Measurements from ENCODE around the gene ERCC1.

The ERCC1 gene

DNA sequence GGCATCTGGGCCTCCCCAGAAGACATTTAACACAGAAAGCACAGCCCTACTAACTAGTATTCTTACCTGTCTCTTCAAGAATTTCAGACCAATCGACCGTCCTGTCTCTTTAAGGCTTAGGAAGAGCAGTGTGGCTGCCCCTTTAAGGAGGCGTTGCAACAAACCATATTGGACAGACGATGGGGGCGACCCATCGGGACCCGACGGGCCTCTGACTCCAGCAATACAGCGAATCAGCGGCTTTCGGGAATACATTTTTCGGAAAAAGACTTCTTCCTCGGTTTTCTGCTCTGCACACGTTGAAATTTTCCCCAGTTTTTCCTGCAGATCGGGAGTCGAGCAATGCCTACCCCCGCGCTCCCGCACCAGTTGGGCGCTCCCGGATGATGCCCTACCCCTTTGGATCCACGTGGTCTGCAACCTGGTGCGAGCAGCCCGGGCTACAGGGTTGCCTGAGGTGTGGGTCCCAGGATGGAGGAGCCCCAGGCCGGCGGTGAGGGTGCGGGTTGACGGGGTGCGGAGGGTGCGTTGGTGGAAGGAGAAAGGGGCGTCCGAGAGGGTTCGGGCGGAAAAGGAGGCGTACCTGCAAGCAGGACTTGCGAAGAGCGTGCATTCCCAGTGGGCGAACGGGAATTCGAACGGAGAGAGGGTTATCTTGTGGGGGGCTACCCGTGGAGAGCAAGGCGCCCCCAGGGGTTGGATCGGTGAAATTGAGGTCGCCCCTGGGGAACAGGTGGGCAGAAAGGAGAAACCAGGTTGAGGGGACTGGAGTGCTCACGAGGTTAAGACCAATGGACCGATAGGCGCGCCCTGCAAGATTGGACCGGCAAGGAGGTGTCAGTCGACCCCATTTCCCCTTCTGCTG lies 17.3 kb downstream of the ERCC1 start, which contains the start of gene POLR1G:
TSS of gene POLR1G (plus strand) at position 419 of the 865 bp plus-strand sequence. CDS start at position 472, 53 bp downstream.
- POLR2A ChIA-PET: interaction anchor here (0.6 kb wide), 1 partner anchor 41 kb away, joined by 4 read pairs; no protein-coding TSS in a partner anchor
- DNase-seq (ENCODE audit: extremely low spot score): peak; percentile 90
- TF ChIP-seq, protein P1, sequence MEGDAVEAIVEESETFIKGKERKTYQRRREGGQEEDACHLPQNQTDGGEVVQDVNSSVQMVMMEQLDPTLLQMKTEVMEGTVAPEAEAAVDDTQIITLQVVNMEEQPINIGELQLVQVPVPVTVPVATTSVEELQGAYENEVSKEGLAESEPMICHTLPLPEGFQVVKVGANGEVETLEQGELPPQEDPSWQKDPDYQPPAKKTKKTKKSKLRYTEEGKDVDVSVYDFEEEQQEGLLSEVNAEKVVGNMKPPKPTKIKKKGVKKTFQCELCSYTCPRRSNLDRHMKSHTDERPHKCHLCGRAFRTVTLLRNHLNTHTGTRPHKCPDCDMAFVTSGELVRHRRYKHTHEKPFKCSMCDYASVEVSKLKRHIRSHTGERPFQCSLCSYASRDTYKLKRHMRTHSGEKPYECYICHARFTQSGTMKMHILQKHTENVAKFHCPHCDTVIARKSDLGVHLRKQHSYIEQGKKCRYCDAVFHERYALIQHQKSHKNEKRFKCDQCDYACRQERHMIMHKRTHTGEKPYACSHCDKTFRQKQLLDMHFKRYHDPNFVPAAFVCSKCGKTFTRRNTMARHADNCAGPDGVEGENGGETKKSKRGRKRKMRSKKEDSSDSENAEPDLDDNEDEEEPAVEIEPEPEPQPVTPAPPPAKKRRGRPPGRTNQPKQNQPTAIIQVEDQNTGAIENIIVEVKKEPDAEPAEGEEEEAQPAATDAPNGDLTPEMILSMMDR (IDR thresholded peaks at IDR 0.05; ENCODE audit: control extremely low read depth, extremely low read depth, low read depth, missing control alignments): no peak
- CTCF ChIA-PET: interaction anchor here (0.6 to 1.7 kb wide), 5 partner anchors 22 to 79 kb away, joined by 3 to 8 read pairs (median 6); no protein-coding TSS in a partner anchor

DNA sequence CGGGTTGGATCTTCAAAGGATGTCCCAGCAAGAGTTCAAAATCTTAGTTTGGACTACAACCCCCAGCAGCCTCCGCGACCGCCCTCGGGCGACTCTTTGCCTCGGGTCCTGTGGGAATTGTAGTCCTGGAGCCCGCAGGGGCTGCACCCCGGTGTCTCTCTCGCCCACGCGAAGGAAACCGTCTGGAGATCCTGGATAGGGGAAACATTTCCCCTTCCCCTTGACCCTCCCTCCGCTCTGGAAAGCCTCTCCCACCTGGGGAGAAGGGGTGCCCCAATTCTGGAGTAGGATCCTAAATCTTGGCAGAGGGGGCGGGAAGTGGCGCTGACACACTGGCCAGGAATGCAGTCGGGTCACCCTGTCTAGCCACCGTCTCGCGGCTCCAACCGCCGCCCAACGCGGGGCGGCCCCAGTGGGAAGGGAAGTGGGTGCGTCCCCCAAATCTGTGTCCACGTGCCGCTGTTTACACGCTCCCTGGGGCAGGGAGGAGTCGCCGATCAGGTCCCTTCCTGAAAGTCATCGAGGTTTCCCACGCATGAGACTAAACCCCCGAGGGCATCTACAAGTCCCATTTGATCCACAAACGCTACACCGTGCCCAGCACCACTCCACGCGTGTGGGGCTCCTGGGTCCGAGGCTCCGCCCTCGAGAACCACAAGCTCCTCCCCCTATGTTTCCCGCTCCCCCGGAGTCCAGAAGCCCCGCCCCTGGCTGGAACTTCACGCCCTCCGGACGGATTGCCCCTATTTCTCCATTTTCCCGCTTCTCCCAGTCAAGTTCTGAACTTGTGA lies 18.1 kb downstream of the ERCC1 start:
- peak; percentile 88 for DNase-seq (ENCODE audit: extremely low spot score)
- ChIA-PET CTCF (interaction anchor here (0.6 to 2.4 kb wide), 6 partner anchors 34 to 80 kb away, joined by 3 to 16 read pairs (median 8); no protein-coding TSS in a partner anchor), POLR2A (interaction anchor here (0.6 kb wide), 1 partner anchor 42 kb away, joined by 4 read pairs; no protein-coding TSS in a partner anchor)
- TF ChIP-seq, protein P1 (IDR thresholded peaks at IDR 0.05; ENCODE audit: control extremely low read depth, extremely low read depth, low read depth, missing control alignments): no peak

DNA sequence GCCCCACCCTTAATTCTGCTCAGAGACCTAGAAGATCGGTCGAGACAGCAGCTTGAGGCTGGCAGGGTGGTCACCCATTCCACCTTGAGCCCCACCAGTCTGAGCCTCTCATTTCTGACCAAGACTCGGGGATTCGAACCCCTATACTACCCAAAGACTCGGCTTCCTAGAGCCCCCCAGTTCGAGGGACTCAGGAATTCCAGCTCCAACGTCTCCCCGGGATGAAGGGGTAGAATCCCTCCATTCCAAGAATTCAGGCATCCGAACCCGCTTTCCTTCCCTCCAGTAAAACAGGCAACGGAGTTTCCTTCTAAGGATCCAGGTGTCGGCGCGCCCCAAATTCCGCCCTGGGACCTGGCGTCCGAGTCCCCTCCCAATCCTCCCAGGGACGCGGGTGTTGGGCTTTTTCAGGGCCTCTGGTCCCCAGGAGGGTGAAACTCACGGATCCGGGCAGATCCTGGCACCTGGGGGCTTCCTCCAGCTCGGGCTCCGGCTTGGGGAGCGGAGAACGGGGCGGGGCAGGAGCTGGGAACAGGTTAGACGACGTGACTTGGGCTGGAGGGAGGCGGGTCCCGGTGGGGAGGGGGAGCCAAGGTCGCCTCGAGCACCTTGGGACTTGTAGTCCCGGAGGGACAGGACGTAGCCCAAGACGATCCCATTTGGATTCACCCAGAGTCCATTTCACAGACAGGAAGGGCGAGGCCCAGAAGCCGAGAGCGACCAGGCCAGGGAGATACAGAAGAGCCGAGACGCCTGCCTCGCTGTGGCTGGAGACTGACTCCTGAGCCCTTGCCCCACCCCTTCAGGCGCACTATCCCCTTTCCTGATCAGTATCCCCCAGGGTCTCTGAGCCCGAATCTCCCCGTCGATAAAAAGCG lies 18.9 kb downstream of the ERCC1 start, which contains the start of gene PPP1R13L:
TSS of gene PPP1R13L (minus strand) at position 513 of the 878 bp plus-strand sequence. CDS start 6,751 bp downstream, outside the sequence.
- CTCF ChIA-PET: interaction anchor here (0.9 to 2.4 kb wide), 7 partner anchors 11 to 80 kb away, joined by 3 to 16 read pairs (median 6); no protein-coding TSS in a partner anchor
- peak; percentile 89 for DNase-seq (ENCODE audit: extremely low spot score)
- TF ChIP-seq, protein P1 (IDR thresholded peaks at IDR 0.05; ENCODE audit: control extremely low read depth, extremely low read depth, low read depth, missing control alignments): no peak
- POLR2A ChIA-PET: no interaction called here

DNA sequence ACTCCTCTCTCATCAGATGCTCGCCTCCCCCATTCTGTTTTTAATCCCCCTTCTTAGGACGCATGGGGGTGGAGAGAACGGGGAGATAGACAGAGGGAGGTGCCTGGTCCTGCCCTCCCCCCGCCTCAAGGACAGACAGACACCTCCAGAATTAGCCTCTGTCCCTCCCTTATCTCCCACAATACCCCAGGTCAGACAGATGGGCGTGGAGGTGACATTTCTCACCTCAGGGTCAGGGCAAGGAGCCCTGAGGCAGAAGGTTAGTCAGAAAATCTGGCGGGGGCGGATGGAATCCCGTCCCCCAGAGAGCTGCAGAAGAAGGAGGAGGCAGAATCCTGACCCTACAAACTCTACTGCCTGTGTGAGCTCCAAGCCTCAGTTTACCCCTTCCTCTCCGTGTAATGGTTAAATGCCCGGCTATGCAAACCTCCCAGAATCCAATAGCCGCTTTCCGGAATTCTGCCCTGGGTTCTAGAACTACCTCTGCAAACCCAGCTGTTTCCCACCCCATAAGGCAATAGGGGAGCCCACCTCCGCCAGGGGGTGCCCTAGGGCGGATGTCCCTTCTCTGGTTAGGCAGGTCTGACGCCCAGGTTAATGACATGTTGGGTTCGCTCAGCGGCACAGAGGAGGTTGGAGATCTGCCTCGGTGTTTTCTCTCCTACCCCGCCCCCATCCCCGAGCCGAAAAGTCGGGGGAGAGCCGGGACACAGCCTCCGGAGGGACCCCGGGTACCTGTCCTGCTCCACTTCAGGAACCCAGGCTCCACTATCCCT lies 19.7 kb downstream of the ERCC1 start:
- DNase-seq (ENCODE audit: extremely low spot score): peak; percentile 88
- CTCF ChIA-PET: interaction anchor here (0.9 to 2.9 kb wide), 12 partner anchors 10 to 81 kb away, joined by 3 to 16 read pairs (median 4); no protein-coding TSS in a partner anchor
- POLR2A ChIA-PET: no interaction called here
- TF ChIP-seq, protein P1 (IDR thresholded peaks at IDR 0.05; ENCODE audit: control extremely low read depth, extremely low read depth, low read depth, missing control alignments): peak; percentile 52

DNA sequence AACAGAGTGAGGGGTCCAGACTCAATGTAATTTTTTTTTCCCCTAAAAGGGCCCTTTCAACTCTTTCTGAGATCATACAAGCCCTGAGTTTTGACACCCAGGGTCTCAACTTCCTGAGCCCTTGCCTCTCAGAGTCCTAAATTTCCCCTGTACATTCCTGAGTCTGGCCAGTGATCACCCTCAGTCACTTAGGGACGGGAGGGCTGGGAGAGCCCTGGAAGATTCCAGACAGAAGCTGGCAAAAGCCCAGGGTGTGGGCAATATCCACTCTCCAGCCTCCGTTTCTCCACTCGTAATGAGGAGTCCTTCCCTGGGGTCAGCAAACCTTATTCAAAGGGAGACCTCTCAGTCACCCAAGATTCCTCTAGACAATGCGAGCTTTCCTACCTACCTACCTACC lies 20.4 kb downstream of the ERCC1 start:
- TF ChIP-seq, protein P1 (IDR thresholded peaks at IDR 0.05; ENCODE audit: control extremely low read depth, extremely low read depth, low read depth, missing control alignments): no peak
- CTCF ChIA-PET: interaction anchor here (0.9 to 2.9 kb wide), 14 partner anchors 9 to 82 kb away, joined by 3 to 16 read pairs (median 6); no protein-coding TSS in a partner anchor
- POLR2A ChIA-PET: no interaction called here
- DNase-seq (ENCODE audit: extremely low spot score): no peak
